WTC11 (cell line): ENCODE data around the gene ZDHHC8. TPM values are rescaled to one million over a fixed set of nuclear protein-coding genes. Genes with fewer than 3 reads are reported as not detected.

Experiments used
- ATAC-seq: fragments of 200-7000 bp; cut with Tn5 transposase; 2 replicates; pipeline ENCODE4 v1.10.0; 2021; ENCODE audit warnings: mild to moderate bottlenecking, moderate library complexity
- CTCF ChIA-PET: fragments of 300-600 bp; sonication (Branson Sonifier 250); formaldehyde crosslinking; loops from one replicate; lab custom pipeline; 2021; ENCODE audit warnings: antibody characterized with exemption; lab: Charles Lee
- POLR2A ChIA-PET: fragments of 350-600 bp; sonication (Branson Sonifier 250); formaldehyde crosslinking; loops from one replicate; lab custom pipeline; 2021; ENCODE audit warnings: antibody characterized with exemption; lab: Charles Lee
- DNase-seq: peaks from one replicate; pipeline ENCODE4 v3.0.0; 2021; ENCODE audit warnings: low spot score
- H3K27ac Mint-ChIP-seq: 2 replicates; pipeline ENCODE4 v1.8.0; 2021; ENCODE audit warnings: mixed read lengths
- H3K27me3 Mint-ChIP-seq: 2 replicates; pipeline ENCODE4 v1.8.0; 2021; ENCODE audit warnings: low read depth, mild to moderate bottlenecking, moderate library complexity, mixed read lengths
- H3K36me3 Mint-ChIP-seq: 2 replicates; pipeline ENCODE4 v1.8.0; 2021; ENCODE audit warnings: mixed read lengths
- H3K4me1 Mint-ChIP-seq: 2 replicates; pipeline ENCODE4 v1.8.0; 2022; ENCODE audit warnings: mixed read lengths
- H3K4me3 Mint-ChIP-seq: 2 replicates; pipeline ENCODE4 v1.8.0; 2021; ENCODE audit warnings: mild to moderate bottlenecking, moderate library complexity, mixed read lengths
- H3K9me3 Mint-ChIP-seq: 2 replicates; pipeline ENCODE4 v1.8.0; 2021; ENCODE audit warnings: mixed read lengths
- AR ChIP-seq: fragments of 250-450 bp; sonication (Bioruptor Pico); IDR thresholded peaks from 2 replicates; pipeline ENCODE4 v1.9.0; 2021; ENCODE audit warnings: mild to moderate bottlenecking
- CREM ChIP-seq: sonication (generic); formaldehyde crosslinking; IDR thresholded peaks from 2 replicates; pipeline ENCODE4 v1.8.1; 2022; ENCODE audit warnings: mild to moderate bottlenecking, missing genetic modification reagents, moderate library complexity
- E2F1 ChIP-seq: sonication (generic); formaldehyde crosslinking; IDR thresholded peaks from 2 replicates; pipeline ENCODE4 v1.8.0; 2022; ENCODE audit warnings: mild to moderate bottlenecking, missing genetic modification reagents
- EMX1 ChIP-seq: fragments of 250-450 bp; sonication (Bioruptor Pico); IDR thresholded peaks from 2 replicates; pipeline ENCODE4 v1.8.0; 2021; ENCODE audit warnings: mild to moderate bottlenecking
- ESRRA ChIP-seq: sonication (generic); formaldehyde crosslinking; IDR thresholded peaks from 2 replicates; pipeline ENCODE4 v1.8.1; 2022; ENCODE audit warnings: mild to moderate bottlenecking, missing genetic modification reagents, borderline replicate concordance
- FOXP4 ChIP-seq: sonication (generic); formaldehyde crosslinking; IDR thresholded peaks from 2 replicates; pipeline ENCODE4 v1.8.0; 2022; ENCODE audit warnings: mild to moderate bottlenecking, missing genetic modification reagents
- IRF1 ChIP-seq: sonication (generic); formaldehyde crosslinking; IDR thresholded peaks from 2 replicates; pipeline ENCODE4 v1.8.0; 2023; ENCODE audit warnings: missing genetic modification reagents
- MAX ChIP-seq: sonication (generic); formaldehyde crosslinking; IDR thresholded peaks from 2 replicates; pipeline ENCODE4 v1.8.0; 2022; ENCODE audit warnings: mild to moderate bottlenecking, missing genetic modification reagents
- MLX ChIP-seq: sonication (generic); formaldehyde crosslinking; IDR thresholded peaks from 2 replicates; pipeline ENCODE4 v1.8.1; 2023; ENCODE audit warnings: mild to moderate bottlenecking, missing genetic modification reagents, moderate library complexity
- TP53 ChIP-seq: sonication (generic); formaldehyde crosslinking; IDR thresholded peaks from 2 replicates; pipeline ENCODE4 v1.8.1; 2023; ENCODE audit warnings: mild to moderate bottlenecking, missing genetic modification reagents
- USF2 ChIP-seq: sonication (generic); formaldehyde crosslinking; IDR thresholded peaks from 2 replicates; pipeline ENCODE4 v1.8.1; 2023; ENCODE audit warnings: mild to moderate bottlenecking, missing genetic modification reagents, moderate library complexity
- ZBTB21 ChIP-seq: sonication (generic); formaldehyde crosslinking; IDR thresholded peaks from 2 replicates; pipeline ENCODE4 v1.8.1; 2023; ENCODE audit warnings: mild to moderate bottlenecking, missing genetic modification reagents, borderline replicate concordance
- ZNF423 ChIP-seq: fragments of 250-450 bp; sonication (Bioruptor Pico); IDR thresholded peaks from 2 replicates; pipeline ENCODE4 v2.1.2; 2022; ENCODE audit warnings: mild to moderate bottlenecking, moderate library complexity
- ZNF512 ChIP-seq: sonication (generic); formaldehyde crosslinking; IDR thresholded peaks from 2 replicates; pipeline ENCODE4 v1.8.1; 2022; ENCODE audit warnings: missing genetic modification reagents, borderline replicate concordance
- total RNA-seq: library from RNA; stranded (reverse); gene quantifications from 3 replicates; pipeline ENCODE4 v1.2.3, GENCODE V29; 2021

ZDHHC8 gene
- total RNA-seq, 1 experiment from 2014 or later, result 79.7 TPM

- no peak for TF ChIP-seq ESRRA (CRISPR knock-in tag)
- TF ChIP-seq TP53 (CRISPR knock-in tag), result no peak
- TF ChIP-seq, all 79 proteins: peak for 0
These were observed 47.3 kb downstream of the ZDHHC8 start (continued) for GRCh38 chr22:20178915-20179227.

GRCh38 chr22:20179455-20180244 is 48.0 kb downstream of the ZDHHC8 start:
- POLR2A ChIA-PET, result no interaction called here
- DNase-seq (no peak), ATAC-seq (no peak)
- Mint-ChIP-seq H3K36me3 (no peaks in the 10 kb centered on the region), H3K4me3 (no peak overlapping the region), H3K27ac (no peak overlapping the region), H3K27me3 (no peaks in the 10 kb centered on the region), H3K4me1 (no peaks in the 10 kb centered on the region), H3K9me3 (no peaks in the 10 kb centered on the region)
- TF ChIP-seq CREM (CRISPR knock-in tag) (no peak), ZBTB21 (no peak), TP53 (CRISPR knock-in tag) (no peak), USF2 (CRISPR knock-in tag) (no peak), IRF1 (CRISPR knock-in tag) (no peak), EMX1 (CRISPR knock-in tag) (no peak), ZNF423 (CRISPR knock-in tag) (no peak), AR (CRISPR knock-in tag) (no peak), E2F1 (CRISPR knock-in tag) (no peak), MAX (no peak), FOXP4 (CRISPR knock-in tag) (no peak), ZNF512 (CRISPR knock-in tag) (no peak), MLX (CRISPR knock-in tag) (no peak)
- CTCF ChIA-PET, result no interaction called here
